NB4 (cell line): Measurements from ENCODE around the gene RAB4B.
"Not testable (repeated sequence)": the region's sequence is repeated elsewhere in the genome, so short reads cannot be mapped to it uniquely, and the experiment has no call there.

Source experiments
- CTCF ChIP-seq: IDR thresholded peaks from one replicate; pipeline ENCODE4 v1.5.1; 2012; ENCODE audit warnings: low read depth, low read length
- POLR2A ChIP-seq: IDR thresholded peaks from 2 replicates; pipeline ENCODE4 v1.6.1; 2011; ENCODE audit warnings: mild to moderate bottlenecking; ENCODE audit not compliant: insufficient read length; ENCODE audit errors: extremely low read depth

- TF ChIP-seq CTCF, POLR2A: not testable (repeated sequence)
Observed at GRCh38 chr19:40830741-40831140, 52.7 kb downstream of the RAB4B start.
